NCI-H226 (cell line): ENCODE measurements around the gene SYNPO2L.
A peak's percentile ranks its signal among the peaks of the same experiment; 100 is the strongest.
"Not testable (repeated sequence)": the region's sequence is repeated elsewhere in the genome, so short reads cannot be mapped to it uniquely, and the experiment has no call there.

Source experiments
- DNase-seq: peaks from one replicate; pipeline ENCODE4 v3.0.0-alpha.2; 2015

SYNPO2L gene, protein sequence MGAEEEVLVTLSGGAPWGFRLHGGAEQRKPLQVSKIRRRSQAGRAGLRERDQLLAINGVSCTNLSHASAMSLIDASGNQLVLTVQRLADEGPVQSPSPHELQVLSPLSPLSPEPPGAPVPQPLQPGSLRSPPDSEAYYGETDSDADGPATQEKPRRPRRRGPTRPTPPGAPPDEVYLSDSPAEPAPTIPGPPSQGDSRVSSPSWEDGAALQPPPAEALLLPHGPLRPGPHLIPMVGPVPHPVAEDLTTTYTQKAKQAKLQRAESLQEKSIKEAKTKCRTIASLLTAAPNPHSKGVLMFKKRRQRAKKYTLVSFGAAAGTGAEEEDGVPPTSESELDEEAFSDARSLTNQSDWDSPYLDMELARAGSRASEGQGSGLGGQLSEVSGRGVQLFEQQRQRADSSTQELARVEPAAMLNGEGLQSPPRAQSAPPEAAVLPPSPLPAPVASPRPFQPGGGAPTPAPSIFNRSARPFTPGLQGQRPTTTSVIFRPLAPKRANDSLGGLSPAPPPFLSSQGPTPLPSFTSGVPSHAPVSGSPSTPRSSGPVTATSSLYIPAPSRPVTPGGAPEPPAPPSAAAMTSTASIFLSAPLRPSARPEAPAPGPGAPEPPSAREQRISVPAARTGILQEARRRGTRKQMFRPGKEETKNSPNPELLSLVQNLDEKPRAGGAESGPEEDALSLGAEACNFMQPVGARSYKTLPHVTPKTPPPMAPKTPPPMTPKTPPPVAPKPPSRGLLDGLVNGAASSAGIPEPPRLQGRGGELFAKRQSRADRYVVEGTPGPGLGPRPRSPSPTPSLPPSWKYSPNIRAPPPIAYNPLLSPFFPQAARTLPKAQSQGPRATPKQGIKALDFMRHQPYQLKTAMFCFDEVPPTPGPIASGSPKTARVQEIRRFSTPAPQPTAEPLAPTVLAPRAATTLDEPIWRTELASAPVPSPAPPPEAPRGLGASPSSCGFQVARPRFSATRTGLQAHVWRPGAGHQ

DNA sequence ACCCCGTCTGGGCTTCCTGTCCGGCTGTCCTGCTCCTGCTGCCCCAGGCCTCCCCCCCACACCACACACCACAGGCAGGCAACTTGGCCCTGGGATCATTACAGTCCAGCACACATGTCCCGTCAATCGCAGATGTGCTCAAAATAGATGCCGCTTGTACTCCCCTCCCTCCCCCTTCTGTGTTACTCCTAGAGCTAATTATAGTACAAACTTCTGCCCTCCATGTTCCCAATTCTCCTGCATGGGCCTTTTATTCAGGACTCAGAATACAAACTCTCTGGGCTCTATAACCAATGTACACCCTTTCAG lies at the start of gene SYNPO2L:
SYNPO2L (minus strand) TSS at position 40 of the 309 bp plus-strand sequence. CDS start 107 bp downstream, outside the sequence.
- DNase-seq: no peak

DNA sequence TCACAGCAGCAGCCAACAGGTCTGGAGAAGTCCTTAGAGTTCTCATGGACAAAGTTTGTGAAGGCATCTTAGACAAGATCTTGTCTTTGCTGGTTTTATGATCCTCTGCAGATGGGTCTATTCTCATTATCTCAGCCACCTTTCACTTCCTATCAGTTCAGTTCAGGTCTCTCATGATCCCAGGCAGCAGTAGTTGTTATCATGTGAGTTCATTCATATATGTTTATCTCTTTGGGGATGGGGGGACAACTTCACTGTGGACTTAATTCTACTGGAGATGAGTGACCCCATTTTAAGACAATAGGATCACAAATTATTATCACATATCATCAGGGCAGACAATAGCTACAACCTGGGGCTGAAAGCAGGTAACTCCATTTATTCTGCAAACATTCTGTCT lies 48.1 kb upstream of the SYNPO2L start:
- DNase-seq: not testable (repeated sequence)

DNA sequence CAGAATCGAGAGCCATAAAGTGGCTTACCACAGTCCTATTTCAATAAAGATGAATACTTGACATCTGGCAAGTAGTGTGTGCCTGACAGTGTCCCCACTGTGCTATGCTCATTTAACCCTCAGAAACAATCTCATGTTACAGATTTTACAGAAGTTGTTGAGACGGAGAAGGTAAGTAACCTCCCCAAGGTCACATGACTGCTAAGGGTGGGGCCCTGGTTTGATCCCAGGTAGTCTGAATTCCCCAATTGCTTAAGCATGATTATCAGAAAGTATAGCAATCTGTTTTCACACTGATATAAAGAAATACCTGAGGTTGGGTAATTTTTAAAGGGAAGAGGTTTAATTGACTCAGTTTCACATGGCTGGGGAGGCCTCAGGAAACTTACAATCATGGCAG lies 43.0 kb upstream of the SYNPO2L start:
- DNase-seq: not testable (repeated sequence)

DNA sequence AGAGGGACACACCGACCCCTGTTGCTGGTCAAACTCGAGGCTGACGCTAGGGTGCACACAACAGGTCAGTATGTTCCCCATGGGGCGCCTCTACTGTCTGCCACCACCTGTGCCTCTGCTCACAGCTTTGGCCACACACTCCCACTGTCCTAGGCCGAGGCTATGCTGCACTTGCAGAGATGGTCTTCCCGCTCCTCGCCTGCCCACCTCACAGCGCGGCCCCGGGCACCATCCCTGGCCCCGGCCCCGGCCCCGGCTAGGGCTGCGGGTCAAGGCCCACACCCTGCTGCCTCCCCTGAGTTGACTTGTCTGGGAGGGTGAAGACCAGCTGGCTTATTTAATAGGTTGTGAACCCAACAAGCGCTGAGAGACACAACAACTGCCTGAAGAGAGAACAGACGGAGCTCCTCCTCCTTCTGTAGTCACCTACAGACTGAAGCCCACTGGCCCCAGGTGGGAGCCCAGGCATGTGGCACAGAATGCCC lies 41.9 kb upstream of the SYNPO2L start, which contains the start of gene AGAP5:
AGAP5 (minus strand) TSS at position 435 of the 485 bp plus-strand sequence; CDS start at position 81, 354 bp downstream.
- DNase-seq: not testable (repeated sequence)

DNA sequence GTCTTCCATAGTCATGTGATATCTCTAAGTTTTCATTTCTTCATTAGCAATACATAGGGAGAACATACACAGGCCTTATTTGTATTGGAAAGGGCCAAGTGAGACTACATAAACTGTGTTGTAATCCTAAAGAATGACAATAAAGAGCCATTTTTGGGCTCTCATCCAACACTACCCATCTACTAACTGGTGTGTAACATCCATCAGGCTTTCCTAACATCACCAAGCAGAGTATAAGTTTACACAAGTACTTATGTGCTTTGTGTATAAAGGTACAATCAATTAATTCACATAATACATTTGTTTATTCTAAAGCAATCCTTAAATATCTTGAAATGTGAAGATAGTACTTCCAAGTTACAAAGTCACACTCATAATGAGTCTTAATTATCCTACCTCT lies 39.5 kb upstream of the SYNPO2L start:
- not testable (repeated sequence) for DNase-seq

DNA sequence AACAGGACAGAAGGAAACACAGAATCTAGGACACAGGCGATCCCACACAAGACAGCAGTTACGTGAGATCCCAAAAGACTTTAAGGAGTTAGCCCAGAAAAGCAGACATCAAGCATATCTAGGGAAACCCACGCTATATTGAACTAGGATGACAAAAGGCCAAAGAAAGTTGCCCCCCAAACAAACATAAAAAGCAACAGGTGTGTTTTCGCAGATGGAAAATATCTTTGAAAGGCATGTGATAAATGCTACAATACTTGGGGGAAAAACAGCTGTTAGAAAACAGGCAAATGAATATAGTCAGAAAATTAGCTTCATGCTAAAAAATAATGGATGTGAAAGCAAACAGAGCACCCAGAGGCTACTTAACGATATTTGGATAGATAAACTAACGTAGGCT lies 34.9 kb upstream of the SYNPO2L start:
- DNase-seq: not testable (repeated sequence)

DNA sequence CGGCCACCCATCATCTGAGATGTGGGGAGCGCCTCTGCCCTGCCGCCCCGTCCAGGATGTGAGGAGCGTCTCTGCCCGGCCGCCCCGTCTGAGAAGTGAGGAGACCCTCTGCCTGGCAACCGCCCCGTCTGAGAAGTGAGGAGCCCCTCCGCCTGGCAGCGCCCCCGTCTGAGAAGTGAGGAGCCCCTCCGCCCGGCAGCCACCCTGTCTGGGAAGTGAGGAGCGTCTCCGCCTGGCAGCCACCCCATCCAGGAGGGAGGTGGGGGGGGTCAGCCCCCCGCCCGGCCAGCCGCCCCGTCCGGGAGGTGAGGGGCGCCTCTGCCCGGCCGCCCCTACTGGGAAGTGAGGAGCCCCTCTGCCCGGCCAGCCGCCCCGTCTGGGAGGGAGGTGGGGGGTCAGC lies 33.8 kb upstream of the SYNPO2L start:
- not testable (repeated sequence) for DNase-seq

DNA sequence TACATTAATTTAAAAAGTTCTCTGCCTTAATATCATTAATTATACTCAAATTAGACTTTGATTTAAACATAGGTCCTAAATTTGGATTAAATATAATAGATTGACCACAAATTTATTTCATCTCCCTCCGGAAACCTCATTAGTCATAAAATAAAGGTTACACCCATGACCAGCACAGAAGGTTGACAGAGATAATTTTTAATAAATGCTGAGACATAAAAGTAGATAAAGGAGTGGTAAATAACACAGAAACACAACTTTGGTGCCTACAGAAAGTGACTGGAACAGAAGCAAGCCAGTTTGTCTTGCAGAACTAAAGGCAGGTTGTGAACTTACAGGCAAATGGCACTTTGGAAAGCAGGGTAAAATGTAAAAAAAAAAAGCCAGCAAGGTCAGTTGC lies 31.8 kb upstream of the SYNPO2L start:
- DNase-seq: not testable (repeated sequence)

DNA sequence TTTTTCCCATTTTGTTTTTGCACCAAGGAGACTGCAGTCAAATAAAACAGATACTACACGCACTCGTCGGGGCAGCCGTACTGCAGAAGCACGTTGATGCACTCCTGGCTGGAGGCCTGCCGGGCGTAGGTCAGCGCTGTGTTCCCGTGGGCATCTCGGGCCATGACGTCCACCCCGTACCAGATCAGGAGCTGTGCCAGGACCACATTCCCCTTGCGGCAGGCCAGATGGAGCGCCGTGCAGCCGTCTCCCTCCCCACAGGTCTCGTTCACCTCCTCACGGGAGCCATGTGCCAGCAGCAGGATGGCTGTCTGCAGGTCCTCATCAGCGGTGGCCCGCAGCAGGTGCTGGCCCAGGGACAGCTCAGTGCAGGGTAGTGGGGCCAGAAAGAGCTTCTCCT lies 18.7 kb upstream of the SYNPO2L start:
- not testable (repeated sequence) for DNase-seq

DNA sequence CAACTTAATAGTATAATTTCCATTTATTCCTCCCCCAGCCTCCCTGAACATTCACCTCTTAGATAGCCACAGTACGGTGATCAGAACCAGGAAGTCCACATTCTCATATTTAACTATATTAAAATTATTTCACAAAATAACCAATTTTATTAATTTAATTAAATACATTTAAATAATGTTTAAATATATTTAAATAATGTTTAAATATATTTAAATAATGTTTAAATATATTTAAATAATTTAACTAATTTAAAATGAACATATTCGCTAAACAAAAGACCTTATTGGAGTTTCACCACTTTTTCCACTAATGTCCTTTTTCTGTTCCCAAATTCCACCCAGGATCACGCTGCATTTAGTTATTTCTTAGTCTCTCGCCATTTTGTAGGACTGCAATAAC lies 12.5 kb upstream of the SYNPO2L start:
- not testable (repeated sequence) for DNase-seq

DNA sequence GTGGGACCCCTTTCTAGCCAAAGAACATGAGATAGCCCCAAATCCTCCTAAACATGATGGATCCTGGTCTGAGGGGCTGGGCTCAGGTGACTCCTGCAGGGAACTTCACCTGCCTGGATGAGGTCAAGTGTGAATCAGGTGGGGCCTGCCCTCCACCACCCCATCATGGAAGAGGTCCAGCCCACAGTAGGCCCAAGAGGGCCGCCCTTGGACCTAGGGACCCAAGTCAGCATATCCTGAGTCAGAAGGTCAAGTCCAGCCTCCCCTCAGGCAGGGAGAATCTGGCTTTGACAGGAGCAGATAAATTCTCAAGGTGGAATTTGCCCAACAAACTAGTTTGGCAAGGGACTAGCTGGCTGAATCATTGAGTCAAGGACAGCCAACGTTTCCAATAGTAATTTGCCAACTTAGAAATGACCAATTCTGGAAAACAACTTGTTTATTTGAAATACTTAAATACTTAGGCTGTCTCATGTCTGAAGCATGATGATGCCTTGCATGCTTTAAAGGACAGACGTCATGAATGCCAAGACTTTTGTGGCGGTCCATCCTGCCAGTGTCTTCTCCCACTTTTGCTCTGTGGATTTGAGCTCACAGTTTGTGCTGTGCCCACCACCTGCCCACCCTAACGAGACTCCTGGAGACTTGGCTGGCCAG lies 10.5 kb upstream of the SYNPO2L start:
- not testable (repeated sequence) for DNase-seq

DNA sequence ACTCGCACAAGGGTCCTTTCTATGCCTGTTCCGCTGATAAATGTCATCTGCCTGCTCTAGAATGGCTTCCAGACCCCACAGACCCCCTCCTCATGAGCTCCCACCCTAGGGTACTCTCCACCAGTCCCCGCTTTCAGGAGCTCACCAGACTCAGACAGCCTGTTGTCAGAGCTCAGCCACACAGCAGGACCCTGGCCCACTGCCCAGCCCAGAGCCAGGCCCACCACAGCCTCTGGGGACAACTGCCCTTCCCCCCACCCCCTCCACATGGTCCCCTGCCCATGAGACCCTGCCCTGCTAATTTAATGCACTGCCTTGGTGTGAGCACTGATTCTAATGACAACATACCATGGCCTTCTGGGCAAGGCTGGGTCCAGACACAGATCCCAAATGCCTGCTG lies 9.8 kb upstream of the SYNPO2L start:
- not testable (repeated sequence) for DNase-seq

DNA sequence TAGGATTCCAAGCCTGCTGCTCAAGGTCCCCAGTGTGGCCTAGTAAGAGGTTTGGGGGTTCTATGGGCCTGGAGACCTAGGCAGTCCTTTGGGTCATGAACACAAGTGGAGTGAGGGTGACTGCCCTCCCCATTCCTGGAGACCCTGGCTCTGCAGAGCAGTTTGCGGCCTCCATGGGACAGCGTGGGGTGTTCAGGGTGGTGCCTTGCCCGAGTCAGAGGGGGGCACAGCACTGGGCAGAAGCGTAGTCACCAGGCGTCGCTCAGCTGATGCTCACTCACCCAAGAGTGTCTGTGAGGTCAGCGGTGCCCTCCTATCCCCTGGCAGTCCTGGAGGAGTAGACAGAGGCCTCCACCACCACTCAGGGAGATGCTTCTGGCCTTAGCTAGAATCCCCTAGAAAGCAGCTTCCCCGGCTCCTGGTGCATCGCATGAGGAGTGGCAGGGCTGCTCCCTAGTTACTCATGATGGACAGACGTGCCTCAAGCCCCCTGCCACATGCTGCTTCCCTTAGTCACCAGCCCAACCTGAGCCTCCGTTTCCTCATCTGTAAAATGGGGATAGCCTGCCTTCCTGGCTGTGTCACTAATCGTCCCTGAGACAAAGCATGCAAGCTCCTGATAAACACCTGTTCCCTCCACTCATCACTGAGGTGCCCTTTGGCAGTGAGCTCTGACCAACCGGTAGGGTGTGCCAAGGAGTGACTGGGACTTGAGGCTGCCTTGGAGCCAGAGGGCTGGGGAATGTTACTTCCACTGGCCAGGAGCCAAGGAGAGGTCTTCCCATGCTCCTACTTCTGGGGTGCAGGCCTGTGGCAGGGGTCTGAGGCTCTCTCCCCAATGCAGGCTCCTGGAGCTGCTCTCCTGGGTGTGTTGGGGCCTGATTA lies 8.6 kb upstream of the SYNPO2L start:
- DNase-seq: not testable (repeated sequence)

DNA sequence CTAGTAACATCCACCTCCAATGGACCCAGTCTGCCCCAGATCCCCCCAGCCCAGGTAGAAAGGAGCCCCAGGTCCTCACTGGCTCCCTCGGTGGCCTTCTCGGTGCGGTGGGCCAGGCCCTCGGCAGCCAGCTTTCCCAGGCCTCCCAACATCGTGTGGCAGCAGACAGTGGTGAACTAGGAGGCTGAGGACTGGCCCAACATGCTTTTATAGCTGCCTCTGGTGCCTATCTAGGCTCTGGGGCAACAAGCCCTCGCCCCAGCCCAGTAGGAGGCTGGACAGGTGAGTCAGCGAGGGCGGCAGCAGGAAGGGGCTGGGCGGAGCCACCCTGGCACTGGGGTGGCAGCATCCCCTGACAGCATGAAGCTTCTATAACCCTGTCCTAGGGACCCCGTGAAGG lies 7.8 kb upstream of the SYNPO2L start:
- not testable (repeated sequence) for DNase-seq

DNA sequence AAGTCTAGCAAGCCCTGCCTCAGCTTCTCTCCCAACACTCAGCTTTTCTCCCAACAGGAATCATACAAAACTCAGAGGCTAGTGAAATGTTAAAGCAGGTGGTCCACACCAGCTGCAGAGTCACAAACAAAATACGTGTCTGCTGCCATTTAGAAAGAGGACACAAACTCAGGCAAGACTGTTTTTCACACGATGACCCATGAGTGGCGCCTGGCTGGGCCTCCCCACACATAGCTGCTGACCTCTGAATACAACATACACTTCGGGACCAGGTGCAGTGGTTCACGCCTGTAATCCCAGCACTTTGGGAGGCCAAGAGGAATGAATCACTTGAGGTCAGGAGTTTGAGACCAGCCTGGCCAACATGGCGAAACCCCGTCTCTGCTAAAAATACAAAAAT lies 6.9 kb upstream of the SYNPO2L start:
- not testable (repeated sequence) for DNase-seq

DNA sequence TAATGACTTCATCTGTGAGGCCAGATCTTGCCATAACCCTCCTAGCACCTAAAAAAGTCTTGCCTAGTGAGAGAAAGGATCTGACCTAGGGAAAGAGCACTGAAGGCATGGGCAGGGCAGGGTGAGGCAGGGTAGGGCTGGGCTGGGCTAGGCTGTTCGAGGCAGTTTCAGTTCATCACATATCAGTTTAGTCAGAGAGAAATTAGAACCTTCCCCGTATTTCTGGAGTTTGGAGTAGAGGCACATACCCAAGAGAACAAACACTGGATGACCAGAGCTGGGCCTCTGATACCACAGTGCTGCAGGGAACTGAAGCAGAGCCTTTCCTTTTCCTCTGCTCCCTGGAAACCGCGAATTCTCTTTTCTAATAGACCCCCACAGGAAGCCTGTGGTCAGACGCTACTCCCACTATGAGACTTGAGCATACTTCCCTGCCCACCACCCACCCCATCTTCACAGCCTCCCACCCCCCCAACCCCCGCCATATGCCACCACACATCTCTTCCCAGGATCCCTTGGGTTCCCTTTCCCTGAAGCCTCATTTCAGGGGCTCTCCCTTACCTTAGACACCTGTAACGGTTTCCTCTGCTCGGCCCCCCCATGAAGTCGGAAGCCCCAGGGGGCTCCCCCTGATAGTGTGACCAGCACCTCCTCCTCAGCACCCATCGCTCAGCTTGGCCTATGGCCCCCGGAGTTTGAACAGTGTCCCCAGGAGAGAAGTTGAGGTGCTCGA lies 406 bp downstream of the SYNPO2L start:
- no peak for DNase-seq

DNA sequence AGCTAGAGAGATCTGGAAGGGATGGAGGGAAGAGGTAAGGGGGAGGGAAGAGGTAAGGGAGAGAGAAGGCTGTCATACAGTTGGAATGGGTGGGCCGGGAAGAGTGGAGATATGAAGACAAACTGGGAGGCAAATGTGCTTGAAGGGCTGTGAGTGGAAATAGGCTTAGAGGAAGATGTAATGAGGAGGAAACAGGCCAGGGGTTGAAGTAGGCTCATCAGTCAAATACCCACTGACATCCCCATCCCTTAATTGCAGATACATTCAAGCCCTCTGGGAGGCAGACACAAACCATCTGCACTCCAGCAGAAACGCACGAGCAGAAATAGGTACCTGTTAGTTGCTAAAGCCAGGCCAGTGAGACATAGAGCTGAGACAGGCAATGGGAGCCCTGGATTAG lies 2.1 kb downstream of the SYNPO2L start:
- DNase-seq: peak; percentile 68

DNA sequence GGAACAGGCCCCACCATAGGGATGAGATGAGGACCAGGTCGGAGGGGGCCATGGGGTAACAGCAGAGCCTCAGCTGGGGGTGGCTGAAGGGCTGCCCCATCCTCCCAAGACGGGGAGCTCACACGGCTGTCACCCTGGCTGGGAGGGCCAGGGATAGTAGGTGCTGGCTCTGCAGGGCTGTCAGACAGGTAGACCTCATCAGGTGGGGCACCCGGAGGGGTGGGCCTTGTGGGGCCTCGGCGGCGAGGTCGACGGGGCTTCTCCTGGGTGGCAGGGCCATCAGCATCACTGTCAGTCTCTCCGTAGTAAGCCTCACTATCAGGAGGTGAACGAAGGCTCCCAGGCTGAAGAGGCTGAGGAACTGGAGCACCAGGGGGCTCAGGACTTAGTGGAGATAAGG lies 2.6 kb downstream of the SYNPO2L start:
- DNase-seq: no peak

DNA sequence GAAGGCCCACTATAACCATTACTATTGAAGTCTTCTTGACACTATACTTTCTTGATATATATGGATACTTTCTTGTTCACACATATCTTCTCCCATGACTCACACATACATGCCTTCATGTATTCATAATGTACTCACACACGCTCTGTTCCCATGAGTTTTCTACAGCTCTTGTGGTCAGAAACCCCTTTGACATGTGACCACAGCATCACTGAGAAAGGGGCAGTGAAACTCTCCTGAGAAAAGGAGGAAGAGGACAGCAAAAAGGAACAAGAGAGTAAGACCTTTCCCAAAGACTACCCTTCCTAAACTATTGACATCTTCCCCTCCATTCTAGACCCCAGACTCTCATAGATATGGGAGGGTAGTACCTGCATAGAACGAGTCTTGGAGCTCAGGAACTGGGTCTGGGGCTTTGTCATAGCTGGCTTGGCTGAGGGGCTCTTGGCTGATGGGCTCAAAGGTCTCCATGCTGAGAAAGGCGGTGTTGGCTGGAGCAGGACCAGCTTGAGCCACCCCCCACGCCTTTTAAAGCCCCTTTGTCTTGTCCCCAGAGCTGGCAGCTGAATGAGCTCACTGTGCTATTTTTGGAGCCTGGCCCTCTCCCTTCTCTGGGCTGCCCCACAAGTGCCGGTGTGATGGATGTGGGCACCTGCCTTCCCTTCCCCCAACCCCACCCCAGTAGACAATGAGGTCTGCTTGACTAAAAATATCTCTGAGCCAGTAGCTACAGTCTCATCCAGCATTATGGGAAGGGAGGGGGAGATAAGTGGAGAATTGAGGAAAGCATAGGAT lies 5.1 kb downstream of the SYNPO2L start:
- peak; percentile 83 for DNase-seq

DNA sequence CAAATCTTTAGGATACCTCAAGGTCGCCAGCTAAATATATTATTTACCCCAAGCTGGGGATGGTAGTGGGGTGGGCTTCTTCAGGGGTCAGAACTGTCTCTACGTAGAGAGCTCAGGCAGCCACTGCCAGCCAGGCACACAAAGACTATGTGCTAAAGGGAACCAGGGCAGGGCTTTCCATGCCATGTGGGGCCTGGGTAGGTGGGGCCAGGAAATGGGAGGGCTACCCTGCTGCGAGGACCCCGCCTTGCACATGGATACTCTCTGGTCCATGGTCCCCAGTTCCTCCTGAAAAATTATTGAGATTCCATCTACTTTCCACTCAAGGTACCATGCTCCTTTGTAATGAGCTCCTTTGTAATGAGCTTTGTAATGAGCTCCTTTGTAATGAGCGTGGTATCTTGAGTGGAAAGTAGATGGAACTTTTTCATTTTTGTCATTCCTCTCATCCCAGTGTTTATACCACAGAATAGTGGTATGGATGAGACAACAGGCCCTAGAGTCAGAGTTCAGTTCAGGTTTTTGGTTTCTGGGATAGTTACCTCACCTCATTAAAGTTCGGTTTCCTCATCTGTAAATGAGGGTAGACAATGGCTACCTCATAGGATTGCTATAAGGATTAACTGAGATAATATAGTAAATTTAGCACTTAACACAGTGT lies 5.8 kb downstream of the SYNPO2L start:
- DNase-seq: peak; percentile 22
